WTC11 (cell line): ENCODE results near the gene PRKAR1B. TPM values are rescaled to one million over a fixed set of nuclear protein-coding genes. Genes with fewer than 3 reads are reported as not detected.
A peak's percentile ranks its signal among the peaks of the same experiment; 100 is the strongest.

Experiments used
- ATAC-seq: fragments of 200-7000 bp; cut with Tn5 transposase; 2 replicates; pipeline ENCODE4 v1.10.0; 2021; ENCODE audit warnings: mild to moderate bottlenecking, moderate library complexity
- CTCF ChIA-PET: fragments of 300-600 bp; sonication (Branson Sonifier 250); formaldehyde crosslinking; loops from one replicate; lab custom pipeline; 2021; ENCODE audit warnings: antibody characterized with exemption; lab: Charles Lee
- POLR2A ChIA-PET: fragments of 350-600 bp; sonication (Branson Sonifier 250); formaldehyde crosslinking; loops from one replicate; lab custom pipeline; 2021; ENCODE audit warnings: antibody characterized with exemption; lab: Charles Lee
- DNase-seq: peaks from one replicate; pipeline ENCODE4 v3.0.0; 2021; ENCODE audit warnings: low spot score
- H3K27ac Mint-ChIP-seq: 2 replicates; pipeline ENCODE4 v1.8.0; 2021; ENCODE audit warnings: mixed read lengths
- H3K27me3 Mint-ChIP-seq: 2 replicates; pipeline ENCODE4 v1.8.0; 2021; ENCODE audit warnings: low read depth, mild to moderate bottlenecking, moderate library complexity, mixed read lengths
- H3K36me3 Mint-ChIP-seq: 2 replicates; pipeline ENCODE4 v1.8.0; 2021; ENCODE audit warnings: mixed read lengths
- H3K4me1 Mint-ChIP-seq: 2 replicates; pipeline ENCODE4 v1.8.0; 2022; ENCODE audit warnings: mixed read lengths
- H3K4me3 Mint-ChIP-seq: 2 replicates; pipeline ENCODE4 v1.8.0; 2021; ENCODE audit warnings: mild to moderate bottlenecking, moderate library complexity, mixed read lengths
- H3K9me3 Mint-ChIP-seq: 2 replicates; pipeline ENCODE4 v1.8.0; 2021; ENCODE audit warnings: mixed read lengths
- ATF1 ChIP-seq: sonication (generic); formaldehyde crosslinking; IDR thresholded peaks from 2 replicates; pipeline ENCODE4 v1.8.1; 2023; ENCODE audit warnings: mild to moderate bottlenecking, moderate library complexity, missing genetic modification reagents
- ELF4 ChIP-seq: sonication (generic); formaldehyde crosslinking; IDR thresholded peaks from 2 replicates; pipeline ENCODE4 v1.8.1; 2022; ENCODE audit warnings: low read depth, mild to moderate bottlenecking, moderate library complexity, missing genetic modification reagents
- FOXJ3 ChIP-seq: sonication (generic); formaldehyde crosslinking; IDR thresholded peaks from 2 replicates; pipeline ENCODE4 v1.9.0; 2021; ENCODE audit warnings: missing genetic modification reagents, mild to moderate bottlenecking, borderline replicate concordance
- GABPB1 ChIP-seq: sonication (generic); formaldehyde crosslinking; IDR thresholded peaks from 2 replicates; pipeline ENCODE4 v1.8.1; 2023; ENCODE audit warnings: mild to moderate bottlenecking, missing genetic modification reagents
- HMGA2 ChIP-seq: fragments of 250-450 bp; sonication (Bioruptor Pico); IDR thresholded peaks from 2 replicates; pipeline ENCODE4 v1.4.0; 2021; ENCODE audit warnings: mild to moderate bottlenecking, moderate library complexity
- JAZF1 ChIP-seq: fragments of 250-450 bp; sonication (Bioruptor Pico); IDR thresholded peaks from 2 replicates; pipeline ENCODE4 v1.9.0; 2021; ENCODE audit warnings: moderate library complexity, mild to moderate bottlenecking, inconsistent platforms
- NR2C2 ChIP-seq: sonication (generic); formaldehyde crosslinking; IDR thresholded peaks from 2 replicates; pipeline ENCODE4 v1.8.0; 2022; ENCODE audit warnings: mild to moderate bottlenecking, missing genetic modification reagents
- OVOL2 ChIP-seq: fragments of 250-450 bp; sonication (Bioruptor Pico); IDR thresholded peaks from 2 replicates; pipeline ENCODE4 v1.9.0; 2021; ENCODE audit warnings: mild to moderate bottlenecking, borderline replicate concordance
- SP1 ChIP-seq: sonication (generic); formaldehyde crosslinking; conservative IDR thresholded peaks from 2 replicates; pipeline ENCODE4 v1.8.1; 2022; ENCODE audit warnings: missing genetic modification reagents
- ZNF423 ChIP-seq: fragments of 250-450 bp; sonication (Bioruptor Pico); IDR thresholded peaks from 2 replicates; pipeline ENCODE4 v2.1.2; 2022; ENCODE audit warnings: mild to moderate bottlenecking, moderate library complexity
- total RNA-seq: library from RNA; stranded (reverse); gene quantifications from 3 replicates; pipeline ENCODE4 v1.2.3, GENCODE V29; 2021
- TF ChIP-seq, protein P1 (sequence below): sonication (generic); formaldehyde crosslinking; IDR thresholded peaks from 2 replicates; pipeline ENCODE4 v1.8.0; 2023; ENCODE audit warnings: missing genetic modification reagents, mild to moderate bottlenecking, borderline replicate concordance
- TF ChIP-seq, protein P2 (sequence below): sonication (generic); formaldehyde crosslinking; IDR thresholded peaks from 2 replicates; pipeline ENCODE4 v1.8.1; 2022; ENCODE audit warnings: low read depth, missing genetic modification reagents, borderline replicate concordance
- TF ChIP-seq, protein P3 (sequence below): sonication (generic); formaldehyde crosslinking; IDR thresholded peaks from 2 replicates; pipeline ENCODE4 v1.8.0; 2022; ENCODE audit warnings: mild to moderate bottlenecking, missing genetic modification reagents
- TF ChIP-seq, protein P4 (sequence below): fragments of 250-450 bp; sonication (Bioruptor Pico); IDR thresholded peaks from 2 replicates; pipeline ENCODE4 v2.1.2; 2022; ENCODE audit warnings: mild to moderate bottlenecking, moderate library complexity
- TF ChIP-seq, protein P5 (sequence below): fragments of 200-600 bp; IDR thresholded peaks from 2 replicates; pipeline ENCODE4 v1.8.0; 2022; ENCODE audit warnings: antibody characterized with exemption
- TF ChIP-seq, protein P6 (sequence below): sonication (generic); formaldehyde crosslinking; IDR thresholded peaks from 2 replicates; pipeline ENCODE4 v1.8.0; 2022; ENCODE audit warnings: missing genetic modification reagents
- TF ChIP-seq, protein P7 (sequence below): sonication (generic); formaldehyde crosslinking; IDR thresholded peaks from 2 replicates; pipeline ENCODE4 v1.8.0; 2023; ENCODE audit warnings: missing genetic modification reagents

PRKAR1B gene
- total RNA-seq, 1 experiment from 2014 or later: 43.6 TPM

DNA sequence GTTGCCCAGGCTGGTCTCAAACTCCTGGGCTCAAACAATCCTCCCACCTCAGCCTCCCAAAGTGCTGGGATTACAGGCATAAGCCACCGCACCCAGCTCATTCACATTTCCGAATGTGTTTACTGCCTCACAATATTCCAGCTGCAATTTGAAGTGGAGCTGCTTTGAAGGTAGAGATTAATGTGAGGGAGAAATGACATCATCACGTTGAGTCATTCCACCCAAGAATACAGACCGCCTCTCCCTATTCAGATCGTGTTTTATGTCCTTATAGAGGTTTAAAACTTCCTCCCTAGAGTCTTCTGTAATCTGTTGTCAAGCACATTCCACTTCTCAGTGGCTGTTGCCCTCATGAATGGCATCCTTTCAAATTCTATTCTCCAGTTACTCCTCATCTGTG, 107.0 kb downstream of the PRKAR1B start (continued):
- TF ChIP-seq, protein P1, sequence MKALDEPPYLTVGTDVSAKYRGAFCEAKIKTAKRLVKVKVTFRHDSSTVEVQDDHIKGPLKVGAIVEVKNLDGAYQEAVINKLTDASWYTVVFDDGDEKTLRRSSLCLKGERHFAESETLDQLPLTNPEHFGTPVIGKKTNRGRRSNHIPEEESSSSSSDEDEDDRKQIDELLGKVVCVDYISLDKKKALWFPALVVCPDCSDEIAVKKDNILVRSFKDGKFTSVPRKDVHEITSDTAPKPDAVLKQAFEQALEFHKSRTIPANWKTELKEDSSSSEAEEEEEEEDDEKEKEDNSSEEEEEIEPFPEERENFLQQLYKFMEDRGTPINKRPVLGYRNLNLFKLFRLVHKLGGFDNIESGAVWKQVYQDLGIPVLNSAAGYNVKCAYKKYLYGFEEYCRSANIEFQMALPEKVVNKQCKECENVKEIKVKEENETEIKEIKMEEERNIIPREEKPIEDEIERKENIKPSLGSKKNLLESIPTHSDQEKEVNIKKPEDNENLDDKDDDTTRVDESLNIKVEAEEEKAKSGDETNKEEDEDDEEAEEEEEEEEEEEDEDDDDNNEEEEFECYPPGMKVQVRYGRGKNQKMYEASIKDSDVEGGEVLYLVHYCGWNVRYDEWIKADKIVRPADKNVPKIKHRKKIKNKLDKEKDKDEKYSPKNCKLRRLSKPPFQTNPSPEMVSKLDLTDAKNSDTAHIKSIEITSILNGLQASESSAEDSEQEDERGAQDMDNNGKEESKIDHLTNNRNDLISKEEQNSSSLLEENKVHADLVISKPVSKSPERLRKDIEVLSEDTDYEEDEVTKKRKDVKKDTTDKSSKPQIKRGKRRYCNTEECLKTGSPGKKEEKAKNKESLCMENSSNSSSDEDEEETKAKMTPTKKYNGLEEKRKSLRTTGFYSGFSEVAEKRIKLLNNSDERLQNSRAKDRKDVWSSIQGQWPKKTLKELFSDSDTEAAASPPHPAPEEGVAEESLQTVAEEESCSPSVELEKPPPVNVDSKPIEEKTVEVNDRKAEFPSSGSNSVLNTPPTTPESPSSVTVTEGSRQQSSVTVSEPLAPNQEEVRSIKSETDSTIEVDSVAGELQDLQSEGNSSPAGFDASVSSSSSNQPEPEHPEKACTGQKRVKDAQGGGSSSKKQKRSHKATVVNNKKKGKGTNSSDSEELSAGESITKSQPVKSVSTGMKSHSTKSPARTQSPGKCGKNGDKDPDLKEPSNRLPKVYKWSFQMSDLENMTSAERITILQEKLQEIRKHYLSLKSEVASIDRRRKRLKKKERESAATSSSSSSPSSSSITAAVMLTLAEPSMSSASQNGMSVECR (CRISPR knock-in tag): no peak
- TF ChIP-seq, protein P2, sequence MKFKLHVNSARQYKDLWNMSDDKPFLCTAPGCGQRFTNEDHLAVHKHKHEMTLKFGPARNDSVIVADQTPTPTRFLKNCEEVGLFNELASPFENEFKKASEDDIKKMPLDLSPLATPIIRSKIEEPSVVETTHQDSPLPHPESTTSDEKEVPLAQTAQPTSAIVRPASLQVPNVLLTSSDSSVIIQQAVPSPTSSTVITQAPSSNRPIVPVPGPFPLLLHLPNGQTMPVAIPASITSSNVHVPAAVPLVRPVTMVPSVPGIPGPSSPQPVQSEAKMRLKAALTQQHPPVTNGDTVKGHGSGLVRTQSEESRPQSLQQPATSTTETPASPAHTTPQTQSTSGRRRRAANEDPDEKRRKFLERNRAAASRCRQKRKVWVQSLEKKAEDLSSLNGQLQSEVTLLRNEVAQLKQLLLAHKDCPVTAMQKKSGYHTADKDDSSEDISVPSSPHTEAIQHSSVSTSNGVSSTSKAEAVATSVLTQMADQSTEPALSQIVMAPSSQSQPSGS (CRISPR knock-in tag): no peak
- no peak for TF ChIP-seq ELF4
- TF ChIP-seq NR2C2 (CRISPR knock-in tag): no peak
- no peak for TF ChIP-seq GABPB1 (CRISPR knock-in tag)
- no peak for TF ChIP-seq ATF1
- TF ChIP-seq, protein P3, sequence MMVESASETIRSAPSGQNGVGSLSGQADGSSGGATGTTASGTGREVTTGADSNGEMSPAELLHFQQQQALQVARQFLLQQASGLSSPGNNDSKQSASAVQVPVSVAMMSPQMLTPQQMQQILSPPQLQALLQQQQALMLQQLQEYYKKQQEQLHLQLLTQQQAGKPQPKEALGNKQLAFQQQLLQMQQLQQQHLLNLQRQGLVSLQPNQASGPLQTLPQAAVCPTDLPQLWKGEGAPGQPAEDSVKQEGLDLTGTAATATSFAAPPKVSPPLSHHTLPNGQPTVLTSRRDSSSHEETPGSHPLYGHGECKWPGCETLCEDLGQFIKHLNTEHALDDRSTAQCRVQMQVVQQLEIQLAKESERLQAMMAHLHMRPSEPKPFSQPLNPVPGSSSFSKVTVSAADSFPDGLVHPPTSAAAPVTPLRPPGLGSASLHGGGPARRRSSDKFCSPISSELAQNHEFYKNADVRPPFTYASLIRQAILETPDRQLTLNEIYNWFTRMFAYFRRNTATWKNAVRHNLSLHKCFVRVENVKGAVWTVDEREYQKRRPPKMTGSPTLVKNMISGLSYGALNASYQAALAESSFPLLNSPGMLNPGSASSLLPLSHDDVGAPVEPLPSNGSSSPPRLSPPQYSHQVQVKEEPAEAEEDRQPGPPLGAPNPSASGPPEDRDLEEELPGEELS (CRISPR knock-in tag): no peak
- TF ChIP-seq, protein P4, sequence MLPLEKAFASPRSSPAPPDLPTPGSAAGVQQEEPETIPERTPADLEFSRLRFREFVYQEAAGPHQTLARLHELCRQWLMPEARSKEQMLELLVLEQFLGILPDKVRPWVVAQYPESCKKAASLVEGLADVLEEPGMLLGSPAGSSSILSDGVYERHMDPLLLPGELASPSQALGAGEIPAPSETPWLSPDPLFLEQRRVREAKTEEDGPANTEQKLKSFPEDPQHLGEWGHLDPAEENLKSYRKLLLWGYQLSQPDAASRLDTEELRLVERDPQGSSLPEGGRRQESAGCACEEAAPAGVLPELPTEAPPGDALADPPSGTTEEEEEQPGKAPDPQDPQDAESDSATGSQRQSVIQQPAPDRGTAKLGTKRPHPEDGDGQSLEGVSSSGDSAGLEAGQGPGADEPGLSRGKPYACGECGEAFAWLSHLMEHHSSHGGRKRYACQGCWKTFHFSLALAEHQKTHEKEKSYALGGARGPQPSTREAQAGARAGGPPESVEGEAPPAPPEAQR (CRISPR knock-in tag): no peak
- no peak for TF ChIP-seq ZNF423
- TF ChIP-seq, protein P5, sequence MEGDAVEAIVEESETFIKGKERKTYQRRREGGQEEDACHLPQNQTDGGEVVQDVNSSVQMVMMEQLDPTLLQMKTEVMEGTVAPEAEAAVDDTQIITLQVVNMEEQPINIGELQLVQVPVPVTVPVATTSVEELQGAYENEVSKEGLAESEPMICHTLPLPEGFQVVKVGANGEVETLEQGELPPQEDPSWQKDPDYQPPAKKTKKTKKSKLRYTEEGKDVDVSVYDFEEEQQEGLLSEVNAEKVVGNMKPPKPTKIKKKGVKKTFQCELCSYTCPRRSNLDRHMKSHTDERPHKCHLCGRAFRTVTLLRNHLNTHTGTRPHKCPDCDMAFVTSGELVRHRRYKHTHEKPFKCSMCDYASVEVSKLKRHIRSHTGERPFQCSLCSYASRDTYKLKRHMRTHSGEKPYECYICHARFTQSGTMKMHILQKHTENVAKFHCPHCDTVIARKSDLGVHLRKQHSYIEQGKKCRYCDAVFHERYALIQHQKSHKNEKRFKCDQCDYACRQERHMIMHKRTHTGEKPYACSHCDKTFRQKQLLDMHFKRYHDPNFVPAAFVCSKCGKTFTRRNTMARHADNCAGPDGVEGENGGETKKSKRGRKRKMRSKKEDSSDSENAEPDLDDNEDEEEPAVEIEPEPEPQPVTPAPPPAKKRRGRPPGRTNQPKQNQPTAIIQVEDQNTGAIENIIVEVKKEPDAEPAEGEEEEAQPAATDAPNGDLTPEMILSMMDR: no peak
- no peak for TF ChIP-seq FOXJ3 (CRISPR knock-in tag)
- TF ChIP-seq HMGA2: no peak
- TF ChIP-seq JAZF1: no peak

DNA sequence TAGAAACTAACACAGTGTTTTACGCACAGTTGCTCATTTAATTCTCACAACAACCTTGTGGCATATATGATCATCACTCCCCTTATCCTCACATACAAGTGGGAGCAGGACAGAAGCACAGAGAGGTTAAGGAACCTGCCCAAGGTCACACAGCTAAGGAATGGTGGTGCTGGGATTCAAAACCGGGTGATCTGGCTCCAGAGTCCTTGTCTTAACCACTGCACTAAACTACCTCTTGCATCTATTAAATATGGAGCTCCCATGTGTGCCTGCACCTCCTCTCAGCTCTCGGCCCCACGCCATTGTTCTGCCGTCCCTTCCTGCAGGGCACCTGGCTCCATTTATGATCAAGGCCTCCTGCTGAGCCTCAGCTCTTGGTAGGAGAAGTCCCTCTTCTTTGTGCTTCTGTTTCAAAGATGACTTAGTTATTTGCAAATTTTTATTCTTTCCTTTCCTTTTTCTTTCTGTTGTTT, 107.7 kb downstream of the PRKAR1B start:
- peaks cover 17% of the 10 kb centered on the region for H3K9me3 Mint-ChIP-seq
- POLR2A ChIA-PET: interaction anchor here (0.6 to 0.9 kb wide), 2 partner anchors 90 to 185 kb away, joined by 3 read pairs; no protein-coding TSS in a partner anchor
- 0 out of 2 replicates have a peak overlapping the region, but pooled peaks have one; percentile 16 for H3K27ac Mint-ChIP-seq
- CTCF ChIA-PET: interaction anchor here (0.6 kb wide), 2 partner anchors 47 to 749 kb away, joined by 3 to 4 read pairs; no protein-coding TSS in a partner anchor
- H3K27me3 Mint-ChIP-seq: no peaks in the 10 kb centered on the region
- no peak for ATAC-seq
- peaks cover 30% of the 10 kb centered on the region for H3K4me1 Mint-ChIP-seq
- TF ChIP-seq, protein P6, sequence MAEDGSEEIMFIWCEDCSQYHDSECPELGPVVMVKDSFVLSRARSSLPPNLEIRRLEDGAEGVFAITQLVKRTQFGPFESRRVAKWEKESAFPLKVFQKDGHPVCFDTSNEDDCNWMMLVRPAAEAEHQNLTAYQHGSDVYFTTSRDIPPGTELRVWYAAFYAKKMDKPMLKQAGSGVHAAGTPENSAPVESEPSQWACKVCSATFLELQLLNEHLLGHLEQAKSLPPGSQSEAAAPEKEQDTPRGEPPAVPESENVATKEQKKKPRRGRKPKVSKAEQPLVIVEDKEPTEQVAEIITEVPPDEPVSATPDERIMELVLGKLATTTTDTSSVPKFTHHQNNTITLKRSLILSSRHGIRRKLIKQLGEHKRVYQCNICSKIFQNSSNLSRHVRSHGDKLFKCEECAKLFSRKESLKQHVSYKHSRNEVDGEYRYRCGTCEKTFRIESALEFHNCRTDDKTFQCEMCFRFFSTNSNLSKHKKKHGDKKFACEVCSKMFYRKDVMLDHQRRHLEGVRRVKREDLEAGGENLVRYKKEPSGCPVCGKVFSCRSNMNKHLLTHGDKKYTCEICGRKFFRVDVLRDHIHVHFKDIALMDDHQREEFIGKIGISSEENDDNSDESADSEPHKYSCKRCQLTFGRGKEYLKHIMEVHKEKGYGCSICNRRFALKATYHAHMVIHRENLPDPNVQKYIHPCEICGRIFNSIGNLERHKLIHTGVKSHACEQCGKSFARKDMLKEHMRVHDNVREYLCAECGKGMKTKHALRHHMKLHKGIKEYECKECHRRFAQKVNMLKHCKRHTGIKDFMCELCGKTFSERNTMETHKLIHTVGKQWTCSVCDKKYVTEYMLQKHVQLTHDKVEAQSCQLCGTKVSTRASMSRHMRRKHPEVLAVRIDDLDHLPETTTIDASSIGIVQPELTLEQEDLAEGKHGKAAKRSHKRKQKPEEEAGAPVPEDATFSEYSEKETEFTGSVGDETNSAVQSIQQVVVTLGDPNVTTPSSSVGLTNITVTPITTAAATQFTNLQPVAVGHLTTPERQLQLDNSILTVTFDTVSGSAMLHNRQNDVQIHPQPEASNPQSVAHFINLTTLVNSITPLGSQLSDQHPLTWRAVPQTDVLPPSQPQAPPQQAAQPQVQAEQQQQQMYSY (CRISPR knock-in tag): no peak
- no peak for TF ChIP-seq OVOL2 (CRISPR knock-in tag)
- TF ChIP-seq, protein P7, sequence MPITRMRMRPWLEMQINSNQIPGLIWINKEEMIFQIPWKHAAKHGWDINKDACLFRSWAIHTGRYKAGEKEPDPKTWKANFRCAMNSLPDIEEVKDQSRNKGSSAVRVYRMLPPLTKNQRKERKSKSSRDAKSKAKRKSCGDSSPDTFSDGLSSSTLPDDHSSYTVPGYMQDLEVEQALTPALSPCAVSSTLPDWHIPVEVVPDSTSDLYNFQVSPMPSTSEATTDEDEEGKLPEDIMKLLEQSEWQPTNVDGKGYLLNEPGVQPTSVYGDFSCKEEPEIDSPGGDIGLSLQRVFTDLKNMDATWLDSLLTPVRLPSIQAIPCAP: no peak
- no peak for TF ChIP-seq SP1
- peaks cover 20% of the 10 kb centered on the region for H3K36me3 Mint-ChIP-seq
- H3K4me3 Mint-ChIP-seq: no peak overlapping the region
- DNase-seq: no peak
